Cardiac fibroblast (primary cell): ENCODE results near the gene CD74.
"Not testable (repeated sequence)": the region's sequence is repeated elsewhere in the genome, so short reads cannot be mapped to it uniquely, and the experiment has no call there.

ENCODE experiments used
- DNase-seq, 2 donors: peaks; one replicate each; pipeline versions ENCODE4 v3.0.0 to v3.0.0-alpha.2; 2010; ENCODE audit warnings: low read depth in 2 of 2
- H3K4me3 ChIP-seq, 2 donors: replicated peaks in 1 of 2; 1 replicate in 1 of 2; 2 replicates in 1 of 2; pipeline ENCODE4 v1.5.1; 2011; ENCODE audit warnings: low read depth in 2 of 2, low read length in 2 of 2, mild to moderate bottlenecking in 2 of 2, moderate library complexity in 1 of 2
- TF ChIP-seq, protein P1 (sequence below): IDR thresholded peaks from one replicate; pipeline ENCODE4 v1.5.1; 2011; ENCODE audit warnings: low read depth, mild to moderate bottlenecking, low read length, inconsistent platforms

Gene CD74

DNA sequence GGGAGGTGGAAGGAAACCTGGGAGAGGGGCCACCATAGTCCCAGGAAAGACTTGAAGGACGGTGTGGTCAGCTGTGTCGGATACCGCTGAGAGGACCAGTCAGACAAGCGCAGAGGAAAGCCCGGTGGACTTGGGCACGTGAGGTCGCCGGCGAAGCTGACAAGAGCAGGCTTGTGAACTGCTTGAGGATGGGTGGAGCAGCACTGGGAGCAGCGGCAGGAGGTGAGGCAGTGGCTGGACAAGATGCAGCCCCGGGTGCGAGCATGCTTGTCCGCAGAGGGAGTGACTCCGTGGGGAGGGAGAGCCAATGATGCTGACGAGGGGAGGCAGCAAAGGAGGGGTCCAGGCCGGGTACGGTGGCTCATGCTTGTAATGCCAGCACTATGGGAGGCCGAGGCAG, 18.3 kb upstream of the CD74 start:
- no peak for DNase-seq
- TF ChIP-seq, protein P1, sequence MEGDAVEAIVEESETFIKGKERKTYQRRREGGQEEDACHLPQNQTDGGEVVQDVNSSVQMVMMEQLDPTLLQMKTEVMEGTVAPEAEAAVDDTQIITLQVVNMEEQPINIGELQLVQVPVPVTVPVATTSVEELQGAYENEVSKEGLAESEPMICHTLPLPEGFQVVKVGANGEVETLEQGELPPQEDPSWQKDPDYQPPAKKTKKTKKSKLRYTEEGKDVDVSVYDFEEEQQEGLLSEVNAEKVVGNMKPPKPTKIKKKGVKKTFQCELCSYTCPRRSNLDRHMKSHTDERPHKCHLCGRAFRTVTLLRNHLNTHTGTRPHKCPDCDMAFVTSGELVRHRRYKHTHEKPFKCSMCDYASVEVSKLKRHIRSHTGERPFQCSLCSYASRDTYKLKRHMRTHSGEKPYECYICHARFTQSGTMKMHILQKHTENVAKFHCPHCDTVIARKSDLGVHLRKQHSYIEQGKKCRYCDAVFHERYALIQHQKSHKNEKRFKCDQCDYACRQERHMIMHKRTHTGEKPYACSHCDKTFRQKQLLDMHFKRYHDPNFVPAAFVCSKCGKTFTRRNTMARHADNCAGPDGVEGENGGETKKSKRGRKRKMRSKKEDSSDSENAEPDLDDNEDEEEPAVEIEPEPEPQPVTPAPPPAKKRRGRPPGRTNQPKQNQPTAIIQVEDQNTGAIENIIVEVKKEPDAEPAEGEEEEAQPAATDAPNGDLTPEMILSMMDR: no peak
- no peak overlapping the region for H3K4me3 ChIP-seq

DNA sequence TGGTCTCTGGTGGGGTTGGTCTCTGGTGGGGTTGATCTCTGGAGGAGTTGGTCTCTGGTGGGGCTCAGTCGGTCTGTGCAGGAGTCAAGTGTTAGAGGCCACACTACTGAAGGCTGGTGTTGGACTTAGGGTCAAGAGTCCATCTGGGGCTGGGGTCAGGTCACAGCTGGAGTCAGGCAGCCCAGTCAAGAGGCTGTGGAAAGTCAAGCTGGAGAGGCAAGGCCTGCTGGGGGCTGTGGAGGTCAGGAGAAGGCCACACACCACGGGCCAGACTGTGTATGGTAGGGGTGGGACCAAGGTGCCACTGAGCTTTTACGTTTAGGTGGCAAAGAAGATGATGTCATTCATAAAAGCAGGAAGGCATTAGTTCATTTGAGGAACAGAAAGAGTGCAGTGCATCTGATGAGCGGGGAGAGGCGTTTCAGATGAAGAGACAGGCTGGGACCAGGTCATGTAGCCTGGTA, 16.7 kb upstream of the CD74 start:
- no peak for DNase-seq
- H3K4me3 ChIP-seq: no peak overlapping the region
- TF ChIP-seq, protein P1: no peak

DNA sequence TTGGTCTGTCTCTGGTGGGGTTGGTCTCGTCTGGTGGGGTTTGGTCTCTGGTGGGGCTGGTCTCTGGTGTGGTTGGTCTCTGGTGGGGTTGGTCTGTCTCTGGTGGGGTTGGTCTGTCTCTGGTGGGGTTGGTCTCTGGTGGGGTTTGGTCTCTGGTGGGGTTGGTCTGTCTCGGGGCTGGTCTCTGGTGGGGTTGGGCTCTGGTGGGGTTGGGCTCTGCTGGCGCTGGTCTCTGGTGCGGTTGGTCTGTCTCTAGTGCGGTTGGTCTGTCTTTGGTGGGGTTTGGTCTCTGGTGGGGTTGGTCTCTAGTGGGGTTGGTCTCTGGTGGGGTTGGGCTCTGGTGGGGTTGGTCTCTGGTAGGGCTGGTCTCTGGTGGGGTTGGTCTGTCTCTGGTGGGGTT, 16.3 kb upstream of the CD74 start:
- no peak overlapping the region for H3K4me3 ChIP-seq
- DNase-seq: no peak
- TF ChIP-seq, protein P1: no peak

DNA sequence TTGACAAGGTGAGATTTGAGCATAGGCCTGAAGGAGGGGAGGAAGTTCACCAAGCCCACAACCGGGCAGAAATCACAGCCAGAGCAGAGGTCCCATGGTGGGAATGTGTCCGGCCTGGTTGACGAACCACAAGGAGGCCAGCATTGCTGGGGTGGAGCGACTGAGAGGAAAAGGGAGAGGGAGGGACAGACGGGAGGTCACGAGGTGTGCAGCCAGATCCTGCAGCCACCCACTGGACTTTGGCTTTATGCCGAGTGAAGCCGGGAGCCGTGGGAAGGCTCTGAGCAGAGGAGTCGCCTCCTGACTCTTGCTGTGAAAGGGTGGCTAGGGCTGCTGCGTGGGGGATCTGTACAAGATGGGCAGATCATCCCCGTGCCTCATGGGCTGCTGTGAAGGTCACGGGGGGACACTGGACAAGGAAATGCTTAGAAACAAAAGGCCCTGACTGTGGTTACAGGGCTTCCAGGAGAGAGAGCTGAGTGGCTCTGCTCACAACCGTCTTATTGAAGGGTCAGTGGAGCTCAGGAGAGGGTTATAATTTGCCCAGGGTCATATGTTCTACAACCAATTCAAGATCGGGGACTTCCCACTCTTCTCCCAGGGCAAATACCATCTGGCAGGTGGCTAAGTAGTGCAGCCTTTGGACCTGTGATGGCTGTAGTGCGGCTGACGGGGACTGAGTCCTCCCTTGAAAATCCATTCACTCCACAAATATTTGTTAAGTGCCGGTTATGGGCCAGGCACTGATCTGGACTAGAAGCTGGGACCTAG, 15.6 kb upstream of the CD74 start:
- no peak overlapping the region for H3K4me3 ChIP-seq
- TF ChIP-seq, protein P1: no peak
- peak; percentile 55 to 81 for DNase-seq

DNA sequence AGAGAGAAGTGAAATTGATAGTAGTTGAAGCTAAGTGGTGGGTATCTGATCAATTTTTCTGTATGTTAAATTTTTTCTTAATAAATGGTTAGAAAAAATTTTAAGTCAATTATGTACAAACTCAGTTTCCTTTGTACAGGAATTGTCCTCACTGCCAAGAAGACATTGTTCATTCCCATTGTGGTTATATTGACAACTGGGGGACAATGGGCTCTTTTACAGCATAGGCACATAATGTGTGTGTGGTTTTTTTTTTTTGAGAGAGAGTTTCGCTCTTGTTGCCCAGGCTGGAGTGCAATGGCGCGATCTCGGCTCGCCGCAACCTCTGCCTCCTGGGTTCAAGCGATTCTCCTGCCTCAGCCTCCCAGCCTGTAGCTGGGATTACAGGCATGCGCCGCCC, 13.5 kb upstream of the CD74 start:
- not testable (repeated sequence) for DNase-seq, H3K4me3 ChIP-seq

DNA sequence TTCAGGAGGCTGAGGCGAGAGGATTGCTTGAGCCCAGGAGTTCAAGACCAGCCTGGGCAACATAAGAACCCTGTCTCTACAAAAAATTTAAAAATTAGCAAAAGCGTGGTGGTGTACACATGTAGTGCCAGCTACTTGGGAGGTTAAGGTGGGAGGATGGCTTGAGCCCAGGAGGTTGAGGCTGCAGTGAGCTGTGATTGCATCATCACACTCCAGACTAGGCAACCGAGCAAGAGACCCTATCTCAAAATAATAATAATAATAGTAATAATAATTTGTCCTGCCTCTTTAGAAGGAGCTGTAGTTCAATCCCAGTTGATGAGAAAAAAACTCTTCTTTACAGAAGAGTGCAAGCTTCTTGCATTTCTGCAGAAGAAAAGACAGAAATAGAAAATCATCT, 10.0 kb upstream of the CD74 start:
- TF ChIP-seq, protein P1: no peak
- DNase-seq: no peak
- H3K4me3 ChIP-seq: no peak overlapping the region

DNA sequence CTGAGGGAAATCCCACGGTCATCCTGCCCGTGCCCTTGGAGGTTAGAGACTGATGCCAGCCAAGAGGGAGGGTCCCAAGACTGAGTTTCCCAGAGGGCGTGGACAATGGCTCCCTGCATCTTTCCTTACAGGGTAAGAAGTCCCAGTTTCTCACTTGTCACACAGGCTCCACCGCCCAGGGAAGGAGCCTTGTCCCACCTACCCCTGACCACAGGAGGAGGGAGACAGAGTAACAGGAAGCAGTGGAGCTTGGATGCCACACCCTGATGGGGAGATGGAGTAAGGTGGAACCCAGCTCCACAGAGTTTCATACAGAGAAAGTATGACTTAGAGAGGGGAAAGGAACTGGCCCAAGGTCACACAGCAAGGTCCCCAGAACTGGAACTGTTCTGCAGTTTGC, 9.4 kb upstream of the CD74 start:
- TF ChIP-seq, protein P1: no peak

More for the DNA sequence above, 9.4 kb upstream of the CD74 start:
- DNase-seq: no peak
- H3K4me3 ChIP-seq: no peak overlapping the region
